D341Med (cell line): ENCODE results near the gene CYBA.
"Not testable (repeated sequence)": the region's sequence is repeated elsewhere in the genome, so short reads cannot be mapped to it uniquely, and the experiment has no call there.

Experiments used
- DNase-seq: peaks from one replicate; pipeline ENCODE4 v3.0.0; 2012; ENCODE audit warnings: low spot score

CYBA gene

GRCh38 chr16:88686439-88687253, 35.8 kb upstream of the CYBA start, which contains the start of gene SNAI3:
Gene SNAI3, minus strand, starts transcription at chr16:88686507. Its CDS starts 101 bp downstream, at chr16:88686406.
- DNase-seq: peak; percentile 95

- DNase-seq: no peak
Observed at GRCh38 chr16:88686062-88686438, 35.2 kb upstream of the CYBA start.

GRCh38 chr16:88685156-88686061, 34.6 kb upstream of the CYBA start:
- peak; percentile 64 for DNase-seq

GRCh38 chr16:88684569-88685155, 33.8 kb upstream of the CYBA start:
- DNase-seq: no peak

- no peak for DNase-seq
Observed at GRCh38 chr16:88681709-88682451, 31.0 kb upstream of the CYBA start.

- peak; percentile 62 for DNase-seq
Observed at GRCh38 chr16:88681084-88681680, 30.3 kb upstream of the CYBA start.

- no peak for DNase-seq
Observed at GRCh38 chr16:88680554-88681083, 29.8 kb upstream of the CYBA start.

- DNase-seq: no peak
Observed at GRCh38 chr16:88678224-88678979, 27.5 kb upstream of the CYBA start.

GRCh38 chr16:88677721-88678120, 26.9 kb upstream of the CYBA start:
- DNase-seq: no peak

GRCh38 chr16:88676502-88677242, 25.8 kb upstream of the CYBA start:
- no peak for DNase-seq

- no peak for DNase-seq
Observed at GRCh38 chr16:88673716-88674379, 23.0 kb upstream of the CYBA start.

GRCh38 chr16:88672776-88673175, 21.9 kb upstream of the CYBA start:
- peak; percentile 74 for DNase-seq

GRCh38 chr16:88671806-88672205, 21.0 kb upstream of the CYBA start:
- DNase-seq: no peak

GRCh38 chr16:88669980-88670379, 19.1 kb upstream of the CYBA start:
- DNase-seq: no peak

- DNase-seq: not testable (repeated sequence)
Observed at GRCh38 chr16:88669493-88669892, 18.6 kb upstream of the CYBA start.

GRCh38 chr16:88667461-88667860, 16.6 kb upstream of the CYBA start:
- no peak for DNase-seq

- no peak for DNase-seq
Observed at GRCh38 chr16:88665570-88665969, 14.7 kb upstream of the CYBA start.

GRCh38 chr16:88665148-88665547, 14.3 kb upstream of the CYBA start:
- no peak for DNase-seq
